GM12874 (cell line): Measurements from ENCODE around the gene LILRB4.

Experiments used
- TF ChIP-seq, protein P1 (sequence below): IDR thresholded peaks from 2 replicates; pipeline ENCODE4 v1.5.1; 2011; ENCODE audit warnings: low read depth, mild to moderate bottlenecking, control low read depth, low read length, moderate library complexity; ENCODE audit not compliant: insufficient read depth

LILRB4 gene

DNA sequence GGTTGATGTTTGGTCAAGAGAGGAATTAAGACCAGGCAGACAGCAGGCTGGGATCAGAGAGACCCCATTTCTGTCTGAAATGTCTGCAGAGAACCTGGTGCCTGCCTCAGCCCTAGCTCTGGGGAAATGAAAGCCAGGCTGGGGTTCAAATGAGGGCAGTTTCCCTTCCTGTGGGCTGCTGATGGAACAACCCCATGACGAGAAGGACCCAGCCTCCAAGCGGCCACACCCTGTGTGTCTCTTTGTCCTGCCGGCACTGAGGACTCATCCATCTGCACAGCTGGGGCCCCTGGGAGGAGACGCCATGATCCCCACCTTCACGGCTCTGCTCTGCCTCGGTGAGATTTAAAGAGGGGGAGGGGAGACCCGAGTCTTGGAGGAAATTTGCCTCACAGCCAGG, at the start of gene LILRB4:
TSS of gene LILRB4 (plus strand) at position 256 of the 400 bp plus-strand sequence. CDS start at position 305, 49 bp downstream.
- TF ChIP-seq, protein P1, sequence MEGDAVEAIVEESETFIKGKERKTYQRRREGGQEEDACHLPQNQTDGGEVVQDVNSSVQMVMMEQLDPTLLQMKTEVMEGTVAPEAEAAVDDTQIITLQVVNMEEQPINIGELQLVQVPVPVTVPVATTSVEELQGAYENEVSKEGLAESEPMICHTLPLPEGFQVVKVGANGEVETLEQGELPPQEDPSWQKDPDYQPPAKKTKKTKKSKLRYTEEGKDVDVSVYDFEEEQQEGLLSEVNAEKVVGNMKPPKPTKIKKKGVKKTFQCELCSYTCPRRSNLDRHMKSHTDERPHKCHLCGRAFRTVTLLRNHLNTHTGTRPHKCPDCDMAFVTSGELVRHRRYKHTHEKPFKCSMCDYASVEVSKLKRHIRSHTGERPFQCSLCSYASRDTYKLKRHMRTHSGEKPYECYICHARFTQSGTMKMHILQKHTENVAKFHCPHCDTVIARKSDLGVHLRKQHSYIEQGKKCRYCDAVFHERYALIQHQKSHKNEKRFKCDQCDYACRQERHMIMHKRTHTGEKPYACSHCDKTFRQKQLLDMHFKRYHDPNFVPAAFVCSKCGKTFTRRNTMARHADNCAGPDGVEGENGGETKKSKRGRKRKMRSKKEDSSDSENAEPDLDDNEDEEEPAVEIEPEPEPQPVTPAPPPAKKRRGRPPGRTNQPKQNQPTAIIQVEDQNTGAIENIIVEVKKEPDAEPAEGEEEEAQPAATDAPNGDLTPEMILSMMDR, result no peak

DNA sequence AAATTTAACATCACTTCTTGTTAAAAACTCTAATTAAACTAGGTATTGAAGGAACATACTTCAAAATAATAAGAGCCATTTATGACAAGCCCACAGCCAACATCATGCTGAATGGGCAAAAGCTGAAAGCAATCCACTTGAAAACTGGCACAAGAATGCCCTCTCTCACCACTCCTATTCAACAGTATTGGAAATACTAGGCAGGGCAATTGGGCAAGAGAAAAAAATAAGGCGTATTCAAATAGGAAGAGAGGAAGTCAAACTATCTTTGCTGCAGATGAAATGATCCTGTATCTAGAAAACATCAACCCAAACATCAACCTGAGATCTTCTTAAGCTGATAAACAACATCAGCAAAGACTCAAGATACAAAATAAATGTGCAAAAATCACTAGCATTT, 48.1 kb upstream of the LILRB4 start:
- TF ChIP-seq, protein P1, result no peak

DNA sequence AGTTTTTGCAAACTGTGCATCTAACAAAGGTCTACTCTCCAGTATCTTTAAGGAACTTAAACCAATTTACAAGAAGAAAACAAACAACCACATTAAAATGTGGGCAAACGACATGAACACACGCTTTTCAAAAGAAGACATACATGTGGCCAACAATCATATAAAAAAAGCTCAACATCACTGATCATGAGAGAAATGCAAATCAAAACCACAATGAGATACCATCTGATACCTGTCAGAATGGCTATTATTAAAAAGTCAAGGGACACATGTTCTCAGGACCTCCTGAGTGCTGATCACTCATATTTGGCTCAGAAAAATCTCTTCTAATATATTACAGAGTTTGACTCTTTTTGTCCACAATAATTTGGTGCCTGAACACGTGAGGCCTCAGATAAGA, 46.7 kb upstream of the LILRB4 start:
- TF ChIP-seq, protein P1, result no peak

DNA sequence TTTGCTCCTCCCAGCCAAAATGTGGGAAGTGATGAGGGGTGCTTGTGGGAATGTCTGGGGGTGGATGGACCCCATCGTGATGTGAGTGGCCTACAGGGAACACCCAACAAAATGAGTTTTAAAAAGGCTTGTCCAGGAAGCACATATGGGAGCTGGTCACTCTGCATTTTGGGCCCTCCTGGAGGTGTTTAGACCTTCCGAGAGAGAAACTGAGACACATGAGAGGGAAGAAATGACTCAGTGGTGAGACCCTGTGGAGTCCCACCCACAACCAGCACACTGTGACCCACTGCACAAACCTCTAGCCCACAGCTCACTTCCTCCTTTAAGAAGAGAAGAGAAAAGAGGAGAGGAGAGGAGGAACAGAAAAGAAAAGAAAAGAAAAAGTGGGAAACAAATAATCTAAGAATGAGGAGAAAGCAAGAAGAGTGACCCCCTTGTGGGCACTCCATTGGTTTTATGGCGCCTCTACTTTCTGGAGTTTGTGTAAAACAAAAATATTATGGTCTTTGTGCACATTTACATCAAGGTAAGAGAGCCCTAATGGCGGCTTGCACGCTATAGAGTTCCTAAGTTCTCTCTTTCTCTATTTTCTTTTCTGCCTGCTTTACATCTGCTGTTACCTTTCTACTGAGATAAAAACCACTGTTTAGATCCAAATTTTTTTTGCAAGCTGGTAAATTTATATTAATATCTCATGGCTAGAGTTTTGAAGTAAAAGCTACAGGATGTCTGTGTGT, 45.8 kb upstream of the LILRB4 start:
- TF ChIP-seq, protein P1, result no peak

DNA sequence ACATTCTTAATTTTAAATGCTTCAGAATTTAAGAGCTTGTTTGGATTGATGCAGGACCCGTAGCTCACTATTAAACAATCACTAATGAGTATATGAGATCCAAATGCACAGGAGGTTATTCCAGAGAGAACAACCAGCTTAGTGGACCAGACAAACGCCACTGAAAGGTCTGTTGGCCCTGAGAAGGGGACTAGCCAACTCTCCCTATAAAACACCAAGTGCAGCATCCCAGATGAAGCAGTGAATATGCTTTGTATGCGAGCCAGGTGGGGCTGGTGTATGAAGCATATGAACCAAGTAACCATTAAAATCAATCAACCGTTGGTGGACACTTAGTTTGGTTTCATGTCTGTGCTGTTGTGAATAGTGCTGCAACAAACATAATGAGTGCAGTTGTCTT, 42.3 kb upstream of the LILRB4 start:
- TF ChIP-seq, protein P1, result no peak

DNA sequence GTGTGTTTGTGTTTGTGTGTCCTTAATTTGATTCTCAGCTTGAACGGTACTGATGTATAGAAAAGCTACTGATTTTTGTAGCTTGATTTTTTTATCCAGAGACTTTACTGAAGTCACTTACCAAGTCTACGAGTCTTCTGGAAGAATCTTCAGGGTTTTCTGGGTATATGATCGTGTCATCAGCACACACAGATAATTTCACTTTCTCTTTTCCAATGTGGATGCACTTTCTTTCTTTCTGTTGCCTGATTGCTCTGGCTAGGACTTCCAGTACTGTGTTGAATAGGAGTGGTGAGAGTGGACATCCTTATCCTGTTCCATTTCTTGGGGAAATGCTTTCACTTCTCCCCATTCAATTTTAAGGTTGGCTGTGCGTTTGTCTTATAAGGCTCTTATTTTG, 40.4 kb upstream of the LILRB4 start:
- TF ChIP-seq, protein P1, result no peak

DNA sequence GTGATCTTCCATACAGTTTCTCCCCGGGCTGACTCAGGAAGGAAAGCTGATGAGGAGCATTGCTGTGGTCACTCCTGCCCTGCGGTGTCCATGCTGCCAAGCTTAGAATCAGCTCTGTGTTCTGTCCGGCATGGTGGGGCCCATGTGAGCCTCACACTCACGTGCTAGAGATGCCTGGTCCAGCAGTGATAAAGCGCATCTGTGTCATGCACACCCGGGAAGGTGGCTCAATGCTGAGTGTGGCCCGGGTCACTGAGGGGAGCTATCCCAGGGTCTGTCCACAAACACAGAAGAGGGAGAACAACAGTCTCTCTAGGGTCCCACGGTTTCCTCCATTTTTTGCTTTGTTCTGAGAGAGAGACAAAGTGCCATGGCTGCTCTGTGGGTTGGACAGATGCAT, 36.0 kb upstream of the LILRB4 start:
- TF ChIP-seq, protein P1, result no peak
